GM23338 (cell line): ENCODE results near the gene TMEM132D.

Experiments
- CTCF ChIP-seq, 2 experiments: fragments of 200-600 bp in 1 of 2; sonication (generic) in 1 of 2; conservative IDR thresholded peaks; 2 replicates each; pipeline versions ENCODE4 v1.5.1 to v1.6.1; 2016 to 2017; ENCODE audit warnings: antibody characterized with exemption in 2 of 2, low read depth in 2 of 2, mild to moderate bottlenecking in 2 of 2, moderate library complexity in 1 of 2
- EZH2 ChIP-seq: fragments of 200-600 bp; sonication (generic); IDR thresholded peaks from one replicate; pipeline ENCODE4 v1.8.0; 2017; ENCODE audit warnings: antibody characterized with exemption, mild to moderate bottlenecking, low read depth; ENCODE audit not compliant: unreplicated experiment
- EZH2phosphoT487 ChIP-seq: fragments of 200-600 bp; sonication (generic); IDR thresholded peaks from one replicate; pipeline ENCODE4 v1.8.1; 2018; ENCODE audit warnings: antibody characterized with exemption; ENCODE audit not compliant: unreplicated experiment
- POLR2AphosphoS5 ChIP-seq: IDR thresholded peaks from 2 replicates; pipeline ENCODE4 v1.6.1; 2016; ENCODE audit warnings: antibody characterized with exemption, low read depth
- REST ChIP-seq: IDR thresholded peaks from one replicate; pipeline ENCODE4 v1.6.1; 2018; ENCODE audit warnings: antibody characterized with exemption; ENCODE audit not compliant: unreplicated experiment

GRCh38 chr12:129607756-129608155 lies 296.1 kb downstream of the TMEM132D start:
- TF ChIP-seq CTCF (conservative IDR thresholded peaks at IDR 0.05; ENCODE audit: low read depth in 2 of 2) (no peak), REST (no peak), EZH2phosphoT487 (no peak), POLR2AphosphoS5 (no peak), EZH2 (no peak)
